GM21528 (cell line): Measurements from ENCODE around the gene KYAT1.

ENCODE experiments used
- ATAC-seq: cut with Tn5 transposase; IDR thresholded peaks from one replicate; pipeline ENCODE4 v1.9.1; 2021; ENCODE audit warnings: mild to moderate bottlenecking, moderate library complexity; ENCODE audit not compliant: unreplicated experiment, low FRiP score

Gene KYAT1

GRCh38 chr9:128909859-128910258 lies 28.1 kb upstream of the KYAT1 start:
- no peak for ATAC-seq

GRCh38 chr9:128908372-128908771 lies 26.6 kb upstream of the KYAT1 start:
- no peak for ATAC-seq

DNA sequence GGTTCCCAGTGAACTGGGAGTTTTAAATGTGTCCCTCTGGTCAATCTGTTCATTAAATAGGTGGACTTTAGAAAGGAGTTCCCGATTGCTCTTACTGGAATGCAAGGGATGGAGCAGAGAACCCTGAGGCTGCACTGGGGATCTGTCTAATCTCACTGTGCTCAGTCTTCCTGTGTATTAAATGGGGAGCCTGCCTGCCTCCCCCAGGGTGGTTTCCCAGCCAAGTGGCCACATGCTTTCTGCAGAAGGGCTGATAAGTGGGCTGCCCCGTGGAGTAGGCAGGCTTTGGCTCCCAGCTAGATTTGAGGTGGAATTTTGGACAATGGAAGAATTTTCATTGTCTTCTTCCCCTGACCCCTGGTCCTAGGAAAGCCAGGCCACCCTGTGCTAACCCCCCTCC lies 25.0 kb upstream of the KYAT1 start:
- ATAC-seq = no peak

DNA sequence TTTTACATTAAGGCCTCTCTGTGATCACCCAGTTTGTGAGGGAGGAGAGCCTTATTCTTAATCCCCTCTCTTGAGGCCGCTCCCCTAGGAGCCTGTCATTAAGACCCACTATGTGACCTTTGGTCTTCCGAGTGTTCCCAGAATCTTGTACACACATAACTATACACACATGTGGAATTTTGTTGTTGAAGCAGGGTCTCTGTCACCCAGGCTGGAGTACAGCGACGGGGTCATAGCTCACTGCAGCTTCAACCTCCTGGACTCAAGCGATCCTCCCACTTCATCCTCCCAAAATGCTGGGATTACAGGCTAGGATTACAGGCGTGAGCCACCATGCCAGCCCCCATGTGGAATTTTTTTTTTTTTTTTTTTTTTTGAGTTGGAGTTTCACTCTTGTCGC lies 24.2 kb upstream of the KYAT1 start:
- ATAC-seq = no peak

- ATAC-seq = no peak
These were observed 22.3 kb upstream of the KYAT1 start for GRCh38 chr9:128903871-128904620.

DNA sequence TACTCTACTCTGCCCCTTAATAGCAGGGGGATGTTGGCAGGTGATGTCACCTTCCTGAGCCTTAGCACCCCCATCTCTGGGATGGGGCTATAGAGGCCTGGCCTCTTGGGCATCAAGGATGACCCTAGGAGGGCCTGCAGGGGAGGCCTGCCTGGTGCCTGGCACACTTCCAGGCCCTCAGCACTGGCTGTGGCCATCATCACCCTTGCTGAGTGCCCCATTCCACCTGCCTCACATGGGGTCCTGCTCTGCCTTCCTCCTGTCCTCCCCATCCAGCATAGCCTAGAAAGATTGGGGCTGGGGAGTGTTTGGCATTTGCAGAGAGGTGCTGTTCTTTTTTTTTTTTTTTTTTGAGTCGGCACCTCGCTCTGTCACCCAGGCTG lies 21.3 kb upstream of the KYAT1 start:
- ATAC-seq = no peak

DNA sequence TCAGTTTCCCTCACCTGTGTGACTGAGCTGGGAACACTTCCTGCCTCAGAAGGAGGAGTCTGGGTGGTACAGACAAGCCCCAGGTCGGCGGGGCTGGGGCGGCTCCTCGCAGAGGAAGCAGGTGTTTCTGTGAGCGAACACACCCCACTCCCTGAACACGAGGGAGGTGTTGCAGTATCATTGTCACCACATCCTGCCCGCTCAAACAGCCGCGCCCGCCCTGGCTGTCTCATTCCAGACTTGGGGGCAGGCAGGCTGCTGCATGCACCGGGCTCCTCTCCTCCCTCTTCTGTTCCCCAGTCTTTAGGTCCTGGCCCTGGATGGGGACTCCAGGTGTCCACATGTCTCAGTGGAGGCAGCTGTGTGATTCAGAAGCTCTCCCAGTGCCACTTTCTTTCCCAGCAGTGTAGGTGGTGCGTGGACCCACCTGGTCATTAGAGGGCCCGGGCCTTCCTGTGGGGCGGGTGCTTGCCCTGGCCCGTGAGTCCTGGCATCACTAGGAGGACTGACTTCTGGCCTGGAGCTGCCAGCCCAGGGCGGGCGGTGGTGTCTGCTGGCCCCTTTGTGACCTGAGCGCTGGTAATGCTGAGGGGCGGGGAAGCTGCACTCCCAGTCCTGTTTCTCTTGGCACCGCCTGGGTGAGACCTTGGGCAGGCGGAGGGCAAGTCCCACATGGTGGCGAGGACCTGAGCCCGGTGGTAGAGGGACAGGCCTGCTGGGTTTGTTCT lies 20.8 kb upstream of the KYAT1 start:
- ATAC-seq = peak; percentile 72

GRCh38 chr9:128901822-128902221 lies 20.1 kb upstream of the KYAT1 start:
- ATAC-seq = peak; percentile 5

DNA sequence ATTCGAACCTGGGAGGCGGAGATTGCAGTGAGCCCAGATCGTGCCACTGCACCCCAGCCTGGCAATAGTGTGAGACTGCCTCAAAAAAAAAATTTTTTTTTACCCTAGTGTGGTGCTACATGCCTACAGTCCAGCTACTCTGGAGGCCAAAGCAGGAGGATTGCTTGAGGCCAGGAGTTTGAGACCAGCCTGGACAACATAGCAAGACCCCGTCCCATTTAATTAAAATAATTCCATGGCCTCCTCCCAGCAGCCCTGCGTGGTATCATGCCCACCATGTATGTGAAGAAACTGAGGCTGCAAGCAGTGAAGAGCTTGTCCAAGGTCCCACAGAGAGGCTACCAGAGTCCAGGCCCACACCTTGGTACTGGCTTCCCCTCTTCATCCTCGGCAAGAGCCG lies 19.6 kb upstream of the KYAT1 start:
- ATAC-seq = no peak

DNA sequence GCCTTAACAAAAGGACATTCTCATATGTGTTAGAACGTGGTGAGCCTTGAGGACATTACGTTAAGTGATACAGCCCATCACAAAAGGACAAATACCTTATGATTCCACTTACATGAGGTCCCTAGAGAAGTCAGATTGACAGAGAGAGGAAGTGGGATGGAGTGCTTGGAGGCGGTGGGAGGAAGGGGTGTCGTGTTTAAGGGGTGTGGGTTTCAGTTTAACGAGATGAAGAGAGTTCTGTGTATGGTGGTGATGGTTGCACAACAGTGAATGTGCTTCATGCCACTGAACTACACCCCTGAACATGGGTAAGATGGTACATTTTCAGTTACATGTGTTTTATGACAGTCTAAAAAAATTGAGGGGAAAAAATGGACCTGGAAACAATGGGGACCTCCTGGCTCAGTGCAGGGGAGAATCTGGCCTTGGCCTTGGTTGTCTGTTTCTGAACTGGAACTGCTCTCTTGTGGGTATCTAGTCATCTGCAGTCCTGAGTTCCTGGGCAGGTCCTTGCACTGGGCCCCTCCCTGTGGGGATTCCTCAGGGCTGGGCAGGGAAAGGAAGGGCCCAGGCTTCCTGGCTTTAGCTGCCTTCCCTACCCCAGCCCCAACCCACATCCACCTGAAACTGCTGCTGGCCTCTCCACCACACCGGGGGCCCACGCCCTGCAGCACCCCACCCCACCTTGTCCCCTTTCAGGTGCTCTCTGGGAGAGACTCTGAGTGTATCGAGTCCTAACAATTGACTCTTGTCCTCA lies 18.0 kb upstream of the KYAT1 start:
- no peak for ATAC-seq

GRCh38 chr9:128898845-128899565 lies 17.3 kb upstream of the KYAT1 start:
- ATAC-seq = no peak

DNA sequence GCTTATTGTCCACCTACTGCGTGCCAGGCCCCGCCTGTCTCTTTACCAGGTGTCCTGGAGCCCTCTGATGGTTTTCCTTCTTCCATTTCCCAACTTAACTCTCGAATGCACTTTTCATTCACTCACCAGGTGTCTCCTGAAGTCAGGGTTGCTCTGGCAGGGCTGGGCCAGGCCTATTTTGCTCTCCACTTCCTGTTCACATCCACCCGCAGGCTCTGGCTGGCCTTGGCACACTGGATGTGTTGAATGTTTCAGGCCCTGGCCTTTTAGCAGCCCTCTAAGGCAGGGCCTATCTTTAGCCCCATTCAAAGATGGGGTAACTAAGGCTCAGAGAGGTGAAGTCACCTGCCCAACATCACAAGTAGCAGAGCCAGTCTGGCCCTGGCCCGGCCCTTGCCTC lies 16.6 kb upstream of the KYAT1 start:
- ATAC-seq = no peak

DNA sequence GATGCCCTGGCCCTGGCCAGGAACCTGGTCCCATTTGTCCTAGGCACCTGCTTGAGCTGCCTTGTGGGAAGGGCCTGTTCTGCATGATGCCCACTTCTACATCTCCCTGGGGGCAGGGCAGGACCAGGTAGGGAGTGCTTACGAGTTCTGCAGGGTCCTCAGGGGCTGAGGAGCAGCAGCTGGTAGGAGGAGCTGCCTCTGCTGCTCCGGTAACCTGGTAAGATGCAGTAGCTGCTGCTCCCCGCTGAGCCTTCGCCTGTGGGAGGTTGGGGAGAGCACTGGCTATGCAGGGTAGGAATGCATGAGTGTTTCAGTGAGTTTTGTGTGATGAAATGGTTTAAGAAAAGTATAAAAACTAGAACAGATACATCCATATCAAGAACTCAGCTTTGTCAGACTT lies 13.8 kb upstream of the KYAT1 start:
- ATAC-seq = no peak

GRCh38 chr9:128894764-128895163 lies 13.0 kb upstream of the KYAT1 start:
- no peak for ATAC-seq

DNA sequence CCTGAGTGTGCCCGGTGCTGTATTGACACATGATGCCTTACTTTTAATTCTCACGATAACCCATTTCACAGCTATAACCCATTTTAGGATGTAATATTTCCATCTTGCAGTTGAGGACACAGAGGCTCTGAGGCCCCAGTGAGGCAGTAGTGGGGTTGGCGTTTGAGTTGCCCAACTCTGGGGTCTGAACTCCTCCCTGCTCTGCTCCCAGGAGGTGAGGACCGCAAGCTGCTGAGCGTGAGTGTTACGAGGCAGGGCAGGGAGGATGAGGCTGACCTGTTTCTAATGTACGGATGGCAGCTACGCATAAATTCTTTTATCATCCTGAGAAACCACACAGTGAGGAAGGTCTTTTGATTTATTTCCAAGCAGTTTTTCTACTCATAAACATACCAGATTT lies 11.6 kb upstream of the KYAT1 start:
- no peak for ATAC-seq

GRCh38 chr9:128892221-128892921 lies 10.6 kb upstream of the KYAT1 start:
- ATAC-seq = no peak

DNA sequence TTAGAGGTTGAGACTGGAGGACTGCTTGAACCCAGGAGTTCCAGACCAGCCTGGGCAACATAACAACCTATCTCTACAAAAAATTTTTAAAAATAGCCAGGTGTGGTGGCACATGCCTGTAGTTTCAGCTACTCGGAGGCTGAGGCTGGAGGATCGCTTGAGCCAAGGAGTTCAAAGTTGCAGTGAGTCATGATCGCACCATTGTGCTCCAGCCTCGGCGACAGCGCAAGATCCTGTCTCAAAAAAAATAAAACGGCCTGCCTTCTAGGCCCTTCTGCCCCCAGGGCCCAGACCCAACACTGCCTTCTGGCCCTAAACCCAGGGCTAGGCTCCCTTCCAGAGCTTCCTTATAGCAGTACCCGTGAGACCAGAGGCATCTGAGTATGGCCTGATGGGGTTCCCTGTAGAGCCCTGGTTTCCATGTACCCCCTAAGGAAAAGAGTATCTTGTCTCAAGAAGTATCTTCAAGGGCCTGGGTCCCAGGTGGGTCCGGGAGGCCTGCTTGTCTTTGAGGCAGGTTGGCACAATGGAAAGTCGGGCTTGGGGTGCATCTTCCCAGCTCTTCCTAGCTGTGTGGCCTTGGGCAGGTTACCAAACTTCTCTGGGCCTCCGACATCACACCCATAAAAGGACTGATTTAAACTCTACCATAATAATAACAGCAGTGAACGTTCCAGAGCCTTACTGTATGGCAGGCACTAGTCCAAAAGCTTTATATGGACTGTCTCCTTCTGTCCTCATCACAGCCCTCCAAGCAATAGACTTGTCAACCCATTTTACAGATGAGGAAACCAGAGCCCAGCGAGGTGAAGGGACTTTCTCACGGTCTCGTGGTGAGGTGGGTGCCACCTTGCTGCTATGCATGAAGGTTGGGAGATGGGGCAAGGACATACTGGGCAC lies 9.8 kb upstream of the KYAT1 start:
- ATAC-seq = no peak

DNA sequence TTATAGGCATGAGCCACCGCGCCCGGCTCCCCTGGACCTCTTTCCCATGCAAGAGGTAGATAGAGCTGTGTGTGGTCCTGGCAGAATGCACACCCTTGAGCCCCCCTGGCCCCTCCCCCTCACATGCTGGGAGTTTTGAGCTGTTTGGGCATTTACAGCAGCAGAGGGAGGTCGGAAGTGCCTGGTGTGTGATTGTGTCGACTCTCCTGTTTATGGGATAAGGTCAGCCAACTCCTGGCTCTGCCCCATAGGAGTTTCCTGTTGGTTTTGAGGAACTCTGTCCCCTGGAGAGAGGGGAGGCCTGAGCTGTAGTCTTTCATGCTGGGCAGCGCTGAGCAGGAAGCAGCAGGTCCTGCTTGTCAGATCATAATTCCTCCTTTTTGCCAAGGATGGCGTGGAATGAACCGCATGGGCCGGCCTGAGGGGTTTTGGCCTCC lies 6.2 kb upstream of the KYAT1 start:
- no peak for ATAC-seq

DNA sequence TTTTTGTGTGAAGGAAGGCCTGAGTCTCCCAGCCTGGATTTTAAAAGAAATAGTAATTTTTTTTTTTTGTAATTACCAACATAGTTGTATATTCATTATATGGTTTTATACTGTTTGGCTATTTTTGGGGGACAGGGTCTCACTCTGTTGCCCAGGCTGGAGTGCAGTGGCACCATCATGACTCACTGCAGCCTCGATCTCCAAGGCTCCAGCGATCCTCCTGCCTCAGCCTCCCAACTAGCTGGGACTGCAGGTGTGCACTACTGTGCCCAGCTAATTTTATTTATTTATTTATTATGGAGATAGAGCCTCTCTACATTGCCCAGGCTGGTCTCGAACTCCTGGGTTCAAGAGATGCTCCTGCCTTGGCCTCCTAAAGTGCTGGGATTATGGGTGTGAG lies 5.3 kb upstream of the KYAT1 start:
- no peak for ATAC-seq
